Activated CD4-positive, alpha-beta T cell treated with anti-CD3 and anti-CD28 coated beads, Interleukin-2, Interleukin-4, amounts not matched to agents 100 ng/mL and 50 ng/mL, durations not matched to agents 16 hours and 8 hours (primary cell): Measurements from ENCODE around the gene GLOD4.
"Not testable (repeated sequence)": the region's sequence is repeated elsewhere in the genome, so short reads cannot be mapped to it uniquely, and the experiment has no call there.

Experiments used
- DNase-seq: peaks from one replicate; pipeline ENCODE4 v3.0.0-alpha.2; 2020; ENCODE audit warnings: low spot score

GLOD4 gene

GRCh38 chr17:781805-782731 is at the start of gene GLOD4, which contains the start of gene MRM3:
Gene GLOD4, minus strand, starts transcription at chr17:782280. Its CDS starts 25 bp downstream, at chr17:782255.
Gene MRM3, plus strand, starts transcription at chr17:782353. Its CDS starts 26 bp downstream, at chr17:782379.
- DNase-seq, result peak; percentile 93

- DNase-seq, result no peak
Observed at GRCh38 chr17:830950-831349, 48.9 kb upstream of the GLOD4 start.

- no peak for DNase-seq
Observed at GRCh38 chr17:830381-830780, 48.3 kb upstream of the GLOD4 start.

GRCh38 chr17:829614-830013 is 47.5 kb upstream of the GLOD4 start:
- DNase-seq, result not testable (repeated sequence)

- DNase-seq, result no peak
Observed at GRCh38 chr17:828761-829160, 46.7 kb upstream of the GLOD4 start.

GRCh38 chr17:826778-827177 is 44.7 kb upstream of the GLOD4 start:
- no peak for DNase-seq

GRCh38 chr17:825216-825615 is 43.1 kb upstream of the GLOD4 start:
- no peak for DNase-seq

- DNase-seq, result no peak
Observed at GRCh38 chr17:824378-824777, 42.3 kb upstream of the GLOD4 start.

GRCh38 chr17:823501-823902 is 41.4 kb upstream of the GLOD4 start:
- DNase-seq, result no peak

GRCh38 chr17:819251-819650 is 37.2 kb upstream of the GLOD4 start:
- no peak for DNase-seq

- DNase-seq, result no peak
Observed at GRCh38 chr17:814371-814770, 32.3 kb upstream of the GLOD4 start.

- no peak for DNase-seq
Observed at GRCh38 chr17:812638-813204, 30.6 kb upstream of the GLOD4 start.

GRCh38 chr17:811051-811784 is 29.1 kb upstream of the GLOD4 start:
- no peak for DNase-seq

GRCh38 chr17:807523-808294 is 25.6 kb upstream of the GLOD4 start:
- no peak for DNase-seq

- no peak for DNase-seq
Observed at GRCh38 chr17:806781-807522, 24.9 kb upstream of the GLOD4 start.

GRCh38 chr17:806346-806745 is 24.3 kb upstream of the GLOD4 start:
- no peak for DNase-seq

- DNase-seq, result not testable (repeated sequence)
Observed at GRCh38 chr17:805886-806285, 23.8 kb upstream of the GLOD4 start.

GRCh38 chr17:804541-805435 is 22.7 kb upstream of the GLOD4 start:
- no peak for DNase-seq

GRCh38 chr17:802901-803881 is 21.1 kb upstream of the GLOD4 start:
- no peak for DNase-seq
